Measurements from ENCODE around the gene BCAT1.

Gene BCAT1

GRCh38 chr12:24760162-24760561, 188.7 kb downstream of the BCAT1 start:
- DNase-seq (ENCODE audit: low spot score): no peak
- TF ChIP-seq, protein P1, sequence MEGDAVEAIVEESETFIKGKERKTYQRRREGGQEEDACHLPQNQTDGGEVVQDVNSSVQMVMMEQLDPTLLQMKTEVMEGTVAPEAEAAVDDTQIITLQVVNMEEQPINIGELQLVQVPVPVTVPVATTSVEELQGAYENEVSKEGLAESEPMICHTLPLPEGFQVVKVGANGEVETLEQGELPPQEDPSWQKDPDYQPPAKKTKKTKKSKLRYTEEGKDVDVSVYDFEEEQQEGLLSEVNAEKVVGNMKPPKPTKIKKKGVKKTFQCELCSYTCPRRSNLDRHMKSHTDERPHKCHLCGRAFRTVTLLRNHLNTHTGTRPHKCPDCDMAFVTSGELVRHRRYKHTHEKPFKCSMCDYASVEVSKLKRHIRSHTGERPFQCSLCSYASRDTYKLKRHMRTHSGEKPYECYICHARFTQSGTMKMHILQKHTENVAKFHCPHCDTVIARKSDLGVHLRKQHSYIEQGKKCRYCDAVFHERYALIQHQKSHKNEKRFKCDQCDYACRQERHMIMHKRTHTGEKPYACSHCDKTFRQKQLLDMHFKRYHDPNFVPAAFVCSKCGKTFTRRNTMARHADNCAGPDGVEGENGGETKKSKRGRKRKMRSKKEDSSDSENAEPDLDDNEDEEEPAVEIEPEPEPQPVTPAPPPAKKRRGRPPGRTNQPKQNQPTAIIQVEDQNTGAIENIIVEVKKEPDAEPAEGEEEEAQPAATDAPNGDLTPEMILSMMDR (IDR thresholded peaks at IDR 0.05; ENCODE audit: extremely low read depth, missing control alignments): no peak
